HEK293 (cell line): ENCODE data around the gene FSTL5.

Experiments used
- GLIS2 ChIP-seq: fragments of 450-650 bp; formaldehyde crosslinking; IDR thresholded peaks from 2 replicates; pipeline ENCODE4 v1.5.1; 2016; ENCODE audit warnings: missing biosample characterization, missing genetic modification characterization
- TCF7L2 ChIP-seq: IDR thresholded peaks from 2 replicates; pipeline ENCODE4 v1.6.1; 2011; ENCODE audit warnings: low read depth, mild to moderate bottlenecking, inconsistent platforms, low read length, moderate library complexity, borderline replicate concordance
- ZNF391 ChIP-seq: fragments of 450-650 bp; formaldehyde crosslinking; IDR thresholded peaks from 2 replicates; pipeline ENCODE4 v1.5.1; 2016; ENCODE audit warnings: low read depth, missing biosample characterization, missing genetic modification characterization, borderline replicate concordance
- TF ChIP-seq, protein P1 (sequence below): fragments of 450-650 bp; formaldehyde crosslinking; IDR thresholded peaks from 2 replicates; pipeline ENCODE4 v1.5.1; 2016; ENCODE audit warnings: missing biosample characterization, missing genetic modification characterization

GRCh38 chr4:161680146-161680545 lies 483.7 kb downstream of the FSTL5 start:
- TF ChIP-seq TCF7L2, result no peak
- TF ChIP-seq, protein P1, sequence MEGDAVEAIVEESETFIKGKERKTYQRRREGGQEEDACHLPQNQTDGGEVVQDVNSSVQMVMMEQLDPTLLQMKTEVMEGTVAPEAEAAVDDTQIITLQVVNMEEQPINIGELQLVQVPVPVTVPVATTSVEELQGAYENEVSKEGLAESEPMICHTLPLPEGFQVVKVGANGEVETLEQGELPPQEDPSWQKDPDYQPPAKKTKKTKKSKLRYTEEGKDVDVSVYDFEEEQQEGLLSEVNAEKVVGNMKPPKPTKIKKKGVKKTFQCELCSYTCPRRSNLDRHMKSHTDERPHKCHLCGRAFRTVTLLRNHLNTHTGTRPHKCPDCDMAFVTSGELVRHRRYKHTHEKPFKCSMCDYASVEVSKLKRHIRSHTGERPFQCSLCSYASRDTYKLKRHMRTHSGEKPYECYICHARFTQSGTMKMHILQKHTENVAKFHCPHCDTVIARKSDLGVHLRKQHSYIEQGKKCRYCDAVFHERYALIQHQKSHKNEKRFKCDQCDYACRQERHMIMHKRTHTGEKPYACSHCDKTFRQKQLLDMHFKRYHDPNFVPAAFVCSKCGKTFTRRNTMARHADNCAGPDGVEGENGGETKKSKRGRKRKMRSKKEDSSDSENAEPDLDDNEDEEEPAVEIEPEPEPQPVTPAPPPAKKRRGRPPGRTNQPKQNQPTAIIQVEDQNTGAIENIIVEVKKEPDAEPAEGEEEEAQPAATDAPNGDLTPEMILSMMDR (tag by site-specific recombination), result no peak
- no peak for TF ChIP-seq GLIS2 (tag by site-specific recombination)
- no peak for TF ChIP-seq ZNF391 (tag by site-specific recombination)
